HG02642 (cell line): ENCODE data around the gene IFI30.

Source experiments
- ATAC-seq: cut with Tn5 transposase; IDR thresholded peaks from one replicate; pipeline ENCODE4 v1.9.1; 2021; ENCODE audit warnings: mild to moderate bottlenecking; ENCODE audit not compliant: unreplicated experiment, poor library complexity

The IFI30 gene

DNA sequence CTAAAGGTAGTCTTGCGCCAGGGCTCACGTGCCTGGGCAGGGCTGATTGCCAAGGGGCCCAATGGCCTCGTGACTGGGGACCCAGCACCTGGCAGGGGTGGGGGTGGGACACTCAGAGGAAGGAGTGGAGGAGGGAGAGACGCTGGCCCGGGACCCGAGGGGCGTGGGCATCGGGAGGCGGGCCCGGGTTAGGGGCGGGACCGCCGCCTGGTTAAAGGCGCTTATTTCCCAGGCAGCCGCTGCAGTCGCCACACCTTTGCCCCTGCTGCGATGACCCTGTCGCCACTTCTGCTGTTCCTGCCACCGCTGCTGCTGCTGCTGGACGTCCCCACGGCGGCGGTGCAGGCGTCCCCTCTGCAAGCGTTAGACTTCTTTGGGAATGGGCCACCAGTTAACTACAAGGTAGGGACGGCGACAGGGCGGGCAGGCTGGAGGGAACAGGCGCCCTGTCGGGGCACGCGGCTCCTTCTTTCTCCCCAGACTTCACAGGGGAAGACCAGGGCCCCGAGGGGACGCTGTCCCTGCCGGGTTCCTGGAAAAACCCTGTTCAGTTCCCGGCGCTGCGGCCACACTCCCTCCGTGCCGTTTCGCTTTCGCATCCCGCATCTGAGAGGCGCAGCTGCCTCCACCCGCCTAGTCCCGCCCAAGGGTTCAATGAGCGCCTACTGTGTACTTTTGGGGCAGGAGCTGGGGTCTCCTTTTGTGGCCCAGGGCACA is at the start of gene IFI30:
Gene IFI30 (plus strand): TSS at position 242 of the 717 bp plus-strand sequence. CDS start 29 bp downstream, at position 271.
- ATAC-seq, result peak; percentile 61

DNA sequence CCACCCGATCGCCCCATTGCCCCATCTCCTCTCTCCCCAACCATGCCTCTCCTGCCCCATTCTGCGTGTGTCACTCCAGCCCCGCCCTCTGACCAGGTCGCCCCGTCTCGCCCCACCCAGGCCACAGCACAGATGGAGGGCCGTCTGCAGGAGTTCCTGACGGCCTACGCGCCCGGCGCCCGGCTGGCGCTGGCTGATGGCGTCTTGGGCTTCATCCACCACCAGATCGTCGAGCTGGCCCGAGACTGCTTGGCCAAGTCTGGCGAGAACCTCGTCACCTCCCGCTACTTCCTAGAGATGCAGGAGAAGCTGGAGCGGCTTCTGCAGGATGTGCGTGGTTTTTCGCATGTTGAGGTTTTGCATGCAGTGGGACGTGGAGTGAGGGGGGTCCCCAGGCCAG is 49.8 kb upstream of the IFI30 start:
- no peak for ATAC-seq

DNA sequence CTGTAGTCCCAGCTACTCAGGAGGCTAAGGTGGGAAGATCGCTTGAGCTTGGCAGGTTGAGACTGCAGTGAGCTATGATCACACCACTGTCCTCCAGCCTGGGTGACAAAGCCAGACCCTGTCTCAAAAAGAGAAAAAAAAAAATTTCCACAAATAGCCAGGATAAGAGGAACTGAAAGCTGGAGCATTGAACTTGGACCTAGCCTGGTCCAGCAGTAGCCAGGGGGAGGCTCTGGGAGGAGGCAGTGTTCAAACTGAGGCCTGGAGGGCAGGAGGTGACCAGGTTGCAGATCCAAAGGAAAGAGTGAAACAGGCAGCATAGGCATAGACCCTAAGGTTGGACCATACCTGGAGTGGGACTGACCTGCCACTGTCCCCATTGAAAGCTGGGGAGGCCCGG is 47.5 kb upstream of the IFI30 start:
- no peak for ATAC-seq

DNA sequence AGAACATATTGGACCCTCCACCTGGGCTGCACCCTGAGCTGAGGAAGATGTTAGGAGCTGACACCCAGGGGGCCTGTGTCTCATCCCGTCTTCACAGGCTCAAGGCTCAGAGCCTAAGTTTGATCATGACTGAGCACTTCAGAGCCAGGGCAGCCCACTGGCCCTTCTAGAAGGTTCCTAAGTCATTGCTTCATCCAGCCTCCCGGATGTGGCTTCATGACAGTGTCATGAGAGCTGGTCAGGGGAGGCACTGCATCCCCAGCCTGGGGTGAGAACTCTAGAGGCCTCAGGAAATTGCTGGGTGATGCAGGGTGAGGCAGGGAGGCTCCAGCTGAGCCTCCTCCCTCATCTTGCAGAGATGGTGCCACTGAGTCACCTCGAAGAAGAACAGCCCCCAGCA is 45.6 kb upstream of the IFI30 start:
- ATAC-seq, result no peak

DNA sequence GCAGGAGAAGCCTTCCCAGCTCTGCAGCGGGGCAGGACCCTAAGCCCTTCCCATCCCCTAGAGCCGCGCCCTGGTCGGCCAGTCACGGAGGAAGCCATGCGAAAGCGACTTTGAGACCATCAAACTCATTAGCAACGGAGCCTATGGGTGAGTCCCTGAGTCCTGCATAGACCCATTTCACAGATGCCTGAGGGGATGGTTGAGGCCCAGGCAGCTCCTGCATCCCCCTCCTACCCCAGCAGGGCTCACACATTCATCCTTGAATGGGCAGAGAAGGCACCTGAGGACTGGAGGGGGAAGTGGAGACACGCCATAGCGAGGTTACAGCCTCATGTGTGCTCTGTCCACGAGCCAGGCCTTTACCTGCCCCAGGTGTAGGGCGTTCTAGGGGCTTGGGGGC is 44.8 kb upstream of the IFI30 start:
- ATAC-seq, result no peak

DNA sequence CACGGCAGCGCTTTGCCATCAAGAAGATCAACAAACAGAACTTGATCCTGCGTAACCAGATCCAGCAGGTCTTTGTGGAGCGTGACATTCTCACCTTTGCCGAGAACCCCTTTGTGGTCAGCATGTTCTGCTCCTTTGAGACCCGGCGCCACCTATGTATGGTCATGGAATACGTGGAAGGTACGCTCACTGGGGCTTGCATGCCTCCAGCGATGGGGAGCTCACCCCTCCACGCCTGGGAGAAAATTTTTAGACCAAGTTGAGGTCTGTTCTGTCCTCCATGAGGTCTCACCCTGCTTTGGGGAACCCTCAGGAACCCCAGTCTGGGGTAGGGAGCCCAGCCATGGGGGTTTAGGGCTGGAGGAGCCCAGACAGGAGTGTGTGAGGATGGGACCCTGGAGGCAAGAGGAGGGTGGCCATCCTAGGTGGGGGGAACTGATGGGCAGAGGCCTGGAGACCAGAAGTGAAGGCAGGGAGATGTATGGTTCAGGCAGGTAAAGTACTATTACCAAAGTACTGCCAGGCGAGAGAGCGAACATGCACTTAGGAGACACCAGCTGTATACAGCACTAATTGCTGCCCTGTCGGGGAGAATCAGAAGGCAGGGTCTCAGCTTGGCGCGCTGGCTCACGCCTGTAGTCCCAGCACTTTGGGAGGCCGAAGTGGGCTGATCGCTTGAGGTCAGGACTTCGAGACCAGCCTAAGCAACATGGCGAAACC is 42.9 kb upstream of the IFI30 start:
- no peak for ATAC-seq

DNA sequence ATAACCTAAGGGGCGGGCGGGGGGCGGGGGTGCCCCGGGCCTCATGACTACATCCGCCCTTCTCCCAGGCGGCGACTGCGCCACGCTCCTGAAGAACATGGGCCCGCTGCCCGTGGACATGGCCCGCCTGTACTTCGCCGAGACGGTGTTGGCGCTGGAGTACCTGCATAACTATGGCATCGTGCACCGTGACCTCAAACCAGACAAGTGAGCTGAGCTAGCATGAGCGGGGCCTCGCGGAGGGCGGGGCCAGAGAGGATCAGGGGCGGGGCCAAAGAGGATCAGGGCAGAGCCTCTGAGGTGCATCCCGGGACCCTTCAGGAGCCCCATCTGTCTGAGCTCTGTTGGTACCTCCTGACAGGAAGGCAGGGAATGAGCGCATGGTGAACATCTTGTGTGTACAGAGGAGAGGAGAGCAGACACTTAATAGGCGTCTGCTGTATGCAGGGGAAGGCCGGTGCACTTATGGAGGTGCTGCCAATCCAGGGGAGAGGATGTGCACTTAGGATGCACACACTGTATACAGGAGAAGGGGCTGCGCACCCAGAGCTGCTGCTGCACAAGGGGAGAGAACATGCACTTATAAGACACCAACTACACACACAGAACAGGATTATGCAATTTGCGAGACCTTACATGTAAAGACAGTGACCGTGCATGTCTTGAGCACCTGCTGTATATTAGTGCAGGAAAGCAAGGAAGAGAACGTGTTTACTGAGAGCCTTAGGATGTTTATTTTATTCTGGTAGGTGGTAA is 41.6 kb upstream of the IFI30 start:
- no peak for ATAC-seq

DNA sequence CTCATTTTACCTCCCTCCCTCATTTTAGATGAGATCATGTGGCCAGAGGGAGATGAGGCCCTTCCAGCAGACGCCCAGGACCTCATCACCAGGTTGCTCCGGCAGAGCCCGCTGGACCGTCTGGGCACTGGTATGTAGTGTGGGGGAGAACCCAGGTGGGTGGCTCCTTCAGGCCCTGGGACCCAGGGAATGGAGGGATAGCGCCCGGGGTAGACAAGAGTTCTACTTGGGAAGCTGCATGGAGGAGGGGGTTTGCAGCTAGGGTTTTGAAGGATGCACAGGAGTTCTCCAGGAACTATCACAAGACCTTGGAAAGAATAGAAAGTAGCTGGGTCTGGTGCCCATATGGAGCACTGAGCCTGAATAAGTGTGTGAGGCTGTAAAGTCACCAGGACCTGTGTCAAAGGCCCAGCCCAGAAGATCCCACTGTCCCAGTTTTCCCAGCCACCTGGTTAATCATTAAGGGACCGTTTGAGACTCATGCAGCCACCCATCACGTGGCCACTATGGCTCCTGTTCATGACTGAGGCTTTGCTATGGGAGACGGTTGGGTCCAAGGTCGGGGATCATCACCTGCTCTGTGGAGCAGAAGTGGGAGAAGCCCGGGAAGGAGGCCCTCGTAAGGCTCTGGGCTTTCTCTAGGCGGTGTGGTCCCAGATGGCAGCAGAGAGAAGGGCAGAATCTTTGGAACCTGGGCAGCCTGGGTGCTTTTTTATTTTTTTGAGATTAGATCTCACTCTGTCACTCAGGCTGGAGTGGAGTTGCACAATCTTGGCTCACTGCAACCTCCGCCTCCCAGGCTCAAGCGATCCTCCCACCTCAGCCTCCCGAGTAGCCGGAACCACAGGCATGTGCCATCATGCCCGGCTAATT is 37.7 kb upstream of the IFI30 start:
- no peak for ATAC-seq

DNA sequence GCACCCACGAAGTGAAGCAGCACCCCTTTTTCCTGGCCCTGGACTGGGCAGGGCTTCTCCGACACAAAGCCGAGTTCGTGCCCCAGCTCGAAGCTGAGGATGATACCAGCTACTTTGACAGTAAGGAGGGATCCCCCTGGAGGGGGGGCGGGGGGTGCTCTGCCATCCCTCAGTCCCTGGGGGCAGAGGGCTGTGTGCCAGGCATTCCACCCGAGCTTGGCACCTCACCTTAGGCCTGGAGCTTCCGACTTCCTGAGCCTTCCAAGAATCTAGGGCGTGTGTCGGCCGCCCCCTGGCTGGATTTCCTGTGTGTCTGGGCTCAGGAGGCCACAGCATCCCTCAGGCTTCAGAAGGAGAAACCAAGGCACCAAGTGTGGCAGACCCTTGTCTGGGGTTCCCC is 36.4 kb upstream of the IFI30 start:
- no peak for ATAC-seq

DNA sequence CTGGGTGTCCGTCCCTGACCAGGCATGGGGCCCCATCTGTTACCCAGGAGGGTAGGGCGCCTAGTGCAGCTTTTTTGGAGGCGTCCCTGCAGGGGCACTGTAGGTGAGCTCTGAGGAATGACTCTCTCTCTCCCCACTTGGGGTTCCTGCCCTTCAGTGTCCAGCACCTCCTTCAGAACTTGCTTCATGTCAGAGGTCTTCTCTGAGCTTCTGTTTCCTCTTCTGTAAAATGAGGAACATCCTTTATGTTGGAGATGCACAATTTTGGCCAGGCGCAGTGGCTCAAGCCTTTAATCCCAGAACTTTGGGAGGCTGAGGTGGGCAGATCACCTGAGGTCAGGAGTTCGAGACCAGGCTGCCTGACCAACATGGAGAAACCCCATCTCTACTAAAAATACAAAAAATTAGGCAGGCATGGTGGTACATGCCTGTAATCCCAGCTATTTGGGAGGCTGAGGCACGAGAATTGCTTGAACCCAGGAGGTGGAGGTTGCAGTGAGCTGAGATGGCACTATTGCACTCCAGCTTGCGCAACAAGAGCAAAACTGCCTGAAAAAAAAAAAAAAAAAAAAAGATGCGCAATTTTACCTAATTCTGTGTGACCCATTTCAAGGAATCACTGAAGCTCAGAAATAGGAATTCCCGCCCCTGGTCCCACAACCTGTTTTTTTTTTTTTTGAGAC is 35.8 kb upstream of the IFI30 start:
- ATAC-seq, result no peak

DNA sequence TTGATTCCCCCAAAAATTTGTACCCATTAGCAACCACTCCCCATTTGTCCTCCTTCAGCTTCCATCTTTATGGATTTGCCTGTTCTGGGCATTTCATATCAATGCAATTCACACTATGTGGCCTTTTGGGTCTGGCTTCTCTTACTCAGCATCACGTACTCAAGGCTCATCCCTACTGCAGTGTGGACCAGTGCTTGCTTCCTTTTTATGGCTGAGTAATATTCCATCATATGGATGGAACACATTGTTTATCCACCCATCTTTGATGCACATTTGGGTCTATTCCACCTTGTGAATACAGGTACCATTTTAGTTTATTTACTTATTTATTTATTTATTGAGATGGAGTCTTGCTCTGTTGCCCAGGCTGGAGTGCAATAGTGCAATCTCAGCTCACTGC is 33.1 kb upstream of the IFI30 start:
- ATAC-seq, result no peak

DNA sequence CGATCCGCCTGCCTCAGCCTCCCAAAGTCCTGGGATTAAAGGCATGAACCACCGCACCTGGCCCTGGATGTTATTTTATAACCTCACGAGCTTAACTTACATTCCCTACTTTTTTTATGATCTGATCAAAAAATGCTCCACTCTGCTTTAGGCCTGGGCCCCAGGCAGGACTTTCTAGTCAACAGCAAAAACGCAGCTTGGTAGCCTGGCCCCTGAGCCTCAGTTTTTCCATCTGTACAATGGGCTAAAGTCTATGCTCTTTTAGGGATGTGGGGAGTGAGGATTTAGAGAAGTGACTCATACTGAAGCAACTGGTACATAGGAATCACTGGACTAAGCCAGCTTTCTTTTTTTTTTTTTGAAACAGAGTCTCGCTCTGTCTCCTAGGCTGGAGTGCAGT is 32.6 kb upstream of the IFI30 start:
- no peak for ATAC-seq

DNA sequence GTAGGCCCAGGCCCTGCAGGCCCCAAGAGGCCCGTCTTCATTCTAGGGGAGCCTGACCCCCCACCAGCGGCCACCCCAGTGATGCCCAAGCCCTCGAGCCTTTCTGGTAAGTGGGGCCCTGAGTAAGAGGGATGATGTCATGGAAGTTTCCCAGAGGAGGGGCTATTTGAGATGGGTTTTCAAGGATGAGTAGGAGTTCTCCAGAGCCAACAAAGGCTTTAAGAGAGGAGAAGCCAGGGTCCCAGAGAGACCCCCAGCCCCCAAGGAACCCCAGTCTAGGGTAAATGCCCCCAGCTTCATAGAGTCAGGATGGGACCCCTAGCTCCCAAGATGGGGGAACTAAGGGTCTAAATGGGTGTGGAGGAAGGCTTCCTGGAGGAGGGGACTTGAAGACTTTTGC is 29.7 kb upstream of the IFI30 start:
- no peak for ATAC-seq

DNA sequence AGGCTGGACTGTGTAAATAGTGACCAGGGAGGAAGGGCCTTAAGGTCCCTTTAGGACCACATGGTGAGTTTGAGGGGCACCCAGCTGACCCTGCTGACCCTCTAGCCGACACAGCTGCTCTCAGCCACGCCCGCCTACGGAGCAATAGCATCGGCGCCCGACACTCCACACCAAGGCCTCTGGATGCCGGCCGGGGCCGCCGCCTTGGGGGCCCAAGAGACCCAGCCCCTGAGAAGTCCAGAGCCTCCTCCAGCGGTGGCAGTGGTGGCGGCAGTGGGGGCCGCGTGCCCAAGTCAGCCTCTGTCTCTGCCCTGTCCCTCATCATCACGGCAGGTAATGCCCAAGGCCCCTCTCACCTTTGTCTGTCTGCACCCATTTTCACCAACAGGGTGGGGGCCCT is 29.3 kb upstream of the IFI30 start:
- ATAC-seq, result no peak

DNA sequence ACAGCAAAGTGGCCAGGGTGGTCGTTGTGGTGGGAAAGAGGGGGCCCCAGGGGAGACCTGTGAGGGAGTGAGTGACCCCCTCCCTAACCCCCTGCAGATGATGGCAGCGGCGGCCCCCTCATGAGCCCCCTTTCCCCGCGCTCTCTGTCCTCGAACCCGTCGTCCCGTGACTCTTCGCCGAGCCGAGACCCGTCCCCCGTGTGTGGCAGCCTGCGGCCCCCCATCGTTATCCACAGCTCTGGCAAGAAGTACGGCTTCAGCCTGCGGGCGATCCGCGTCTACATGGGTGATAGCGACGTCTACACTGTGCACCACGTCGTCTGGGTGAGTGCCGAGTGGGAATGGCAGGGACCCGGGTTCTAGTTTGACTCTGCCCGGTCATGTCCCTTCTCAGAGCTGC is 28.7 kb upstream of the IFI30 start:
- no peak for ATAC-seq

DNA sequence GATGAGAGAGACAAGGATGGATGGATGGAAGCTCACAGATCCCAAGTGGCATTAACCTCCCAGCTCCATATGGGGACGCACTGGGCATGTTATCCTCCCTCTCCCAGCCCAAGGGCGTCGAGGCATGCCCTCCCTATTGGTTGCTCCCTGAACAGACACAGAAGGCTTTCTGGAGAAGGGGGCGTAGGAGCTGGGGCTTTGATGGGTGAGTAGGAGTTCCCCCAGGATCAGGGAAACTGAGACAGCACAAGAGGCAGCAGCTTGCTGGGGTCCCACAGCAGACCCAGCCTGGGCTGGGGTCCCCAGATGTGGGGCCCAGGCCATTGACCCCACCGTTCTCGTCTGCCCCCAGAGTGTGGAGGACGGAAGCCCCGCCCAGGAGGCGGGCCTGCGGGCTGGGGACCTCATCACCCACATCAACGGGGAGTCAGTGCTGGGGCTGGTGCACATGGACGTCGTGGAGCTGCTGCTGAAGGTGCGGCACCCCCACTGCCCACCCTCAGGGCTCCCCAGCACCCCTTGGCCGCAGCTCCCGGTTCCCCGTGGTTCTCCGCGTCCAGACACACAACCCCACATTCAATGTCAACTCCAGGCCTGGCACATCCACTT is 28.1 kb upstream of the IFI30 start:
- no peak for ATAC-seq

DNA sequence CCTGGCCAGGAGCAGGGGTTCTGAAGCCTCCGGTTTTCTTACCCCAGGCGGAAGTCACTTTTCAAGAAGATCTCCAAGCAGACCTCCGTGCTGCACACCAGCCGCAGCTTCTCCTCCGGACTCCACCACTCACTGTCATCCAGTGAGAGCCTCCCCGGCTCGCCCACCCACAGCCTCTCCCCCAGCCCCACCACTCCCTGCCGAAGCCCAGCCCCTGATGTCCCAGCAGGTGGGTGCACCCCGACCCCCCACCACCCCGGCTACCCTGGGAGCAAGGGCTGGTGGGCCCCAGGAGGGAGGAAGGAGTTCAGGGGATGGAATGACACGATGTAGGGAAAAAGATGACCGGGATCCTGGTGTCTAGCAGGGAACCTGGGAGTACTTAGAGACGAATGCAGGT is 26.2 kb upstream of the IFI30 start:
- ATAC-seq, result no peak

DNA sequence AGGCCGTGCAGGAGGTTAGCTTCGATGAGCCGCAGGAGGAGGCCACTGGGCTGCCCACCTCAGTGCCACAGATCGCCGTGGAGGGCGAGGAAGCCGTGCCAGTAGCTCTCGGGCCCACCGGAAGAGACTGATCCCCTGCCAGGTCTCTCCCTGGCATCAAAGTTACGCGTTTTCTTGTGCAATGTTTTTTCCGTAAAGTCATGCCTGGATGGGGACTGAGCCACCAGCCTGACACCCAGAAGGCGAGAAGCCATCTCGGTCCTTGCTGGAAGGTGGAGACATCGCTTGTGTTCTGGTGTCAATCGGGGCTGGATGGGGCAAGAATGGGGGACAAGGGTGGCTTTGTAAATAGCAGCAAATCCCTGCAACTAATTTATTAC is 24.0 kb upstream of the IFI30 start:
- ATAC-seq, result no peak

DNA sequence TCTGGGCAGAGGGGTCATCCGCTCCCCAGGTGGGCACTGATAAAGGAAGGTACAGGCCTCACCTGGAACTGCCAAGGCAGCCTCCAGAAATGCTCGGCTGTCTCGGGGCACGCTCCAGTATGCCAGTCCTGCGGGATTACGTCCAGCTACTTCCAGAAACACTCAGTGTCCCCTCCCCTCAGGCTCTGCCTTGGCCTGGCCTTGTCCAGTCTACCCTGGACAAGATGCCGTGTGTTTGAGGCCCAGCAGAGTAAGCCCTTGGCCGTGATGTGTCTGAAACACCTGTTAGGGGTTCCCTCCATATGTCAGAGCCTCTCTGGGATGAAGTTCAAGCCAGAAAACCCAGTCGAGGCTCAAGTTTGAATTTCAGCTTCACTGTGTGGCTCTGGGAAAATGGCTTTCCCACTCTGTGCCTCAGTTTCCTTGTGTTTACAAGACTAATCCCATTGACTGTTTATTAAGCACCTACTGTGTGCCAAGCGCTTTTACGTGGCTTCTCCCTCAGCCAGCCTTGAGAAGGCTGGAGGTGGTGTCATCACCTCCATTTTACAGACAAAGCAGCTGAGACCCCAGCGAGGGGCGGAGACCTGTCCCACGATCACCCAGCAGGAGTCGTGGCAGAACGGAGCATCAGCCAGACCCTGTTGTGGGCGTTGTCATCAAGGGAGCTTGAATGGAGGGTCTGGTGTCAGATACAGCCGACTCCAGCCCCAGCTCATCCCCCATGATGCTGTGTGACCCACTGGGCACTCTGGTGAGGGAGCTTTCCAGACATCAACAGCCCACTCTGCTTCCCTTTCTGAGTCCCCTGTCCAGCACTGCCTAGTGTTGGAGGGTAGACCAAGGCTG is 22.6 kb upstream of the IFI30 start:
- ATAC-seq, result no peak
